ENCODE measurements around the gene GPR161. TPM values are rescaled to one million over a fixed set of nuclear protein-coding genes. Genes with fewer than 3 reads are reported as not detected.

GPR161 gene
- total RNA-seq, 1 experiment from 2014 or later, result 6.6 TPM

DNA sequence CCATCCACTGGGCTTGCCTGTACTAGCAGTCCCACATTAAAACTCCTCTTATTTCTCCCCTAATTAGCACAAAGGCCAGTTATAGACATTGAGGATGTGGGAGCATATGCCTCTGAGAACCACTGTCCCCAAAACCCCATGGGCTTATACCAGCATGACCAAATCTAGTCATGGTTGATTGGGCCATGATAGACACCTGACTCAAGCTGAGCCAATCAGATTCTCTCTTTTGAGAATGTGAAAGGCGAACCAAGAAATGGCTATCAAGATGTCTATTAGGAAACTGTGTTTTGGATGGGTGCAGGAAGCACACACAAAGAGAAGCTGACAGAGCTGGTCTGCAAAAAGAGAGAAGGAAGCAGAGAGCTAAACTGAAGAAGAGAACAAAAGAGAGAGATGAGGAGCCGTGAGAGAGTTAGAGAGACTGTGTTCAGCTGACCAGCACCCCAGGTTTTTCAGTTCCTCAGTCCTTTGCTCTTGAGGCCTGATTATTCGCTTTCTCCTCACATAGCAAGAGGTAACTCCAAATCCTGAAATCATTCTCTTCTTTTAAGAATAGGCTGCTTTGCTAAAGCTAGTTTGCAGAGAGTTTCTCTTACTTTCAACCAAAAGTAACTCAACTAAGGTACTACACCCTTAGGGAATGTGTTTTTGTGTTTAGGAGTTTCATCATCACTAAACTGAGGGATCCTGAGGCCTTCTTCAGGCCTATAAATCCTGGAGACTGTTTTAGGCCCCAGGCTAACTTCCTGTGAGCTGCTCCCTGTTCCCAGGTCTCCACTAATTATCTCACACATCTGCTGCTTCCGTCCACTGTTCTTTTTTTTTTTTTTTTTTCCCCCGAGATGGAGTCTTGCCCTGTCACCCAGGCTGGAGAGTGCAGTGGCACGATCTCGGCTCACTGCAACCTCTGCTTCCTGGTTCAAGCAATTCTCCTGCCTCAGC lies 34.1 kb upstream of the GPR161 start:
- H3K36me3 Mint-ChIP-seq (ENCODE audit: insufficient read depth, unreplicated experiment), result no peaks in the 10 kb centered on the region
- no peaks in the 10 kb centered on the region for H3K4me1 Mint-ChIP-seq (ENCODE audit: insufficient read depth, unreplicated experiment)
- POLR2A ChIA-PET, result interaction anchor here (0.6 to 0.7 kb wide), 2 partner anchors 10 to 12 kb away, joined by 3 read pairs; no protein-coding TSS in a partner anchor
- TF ChIP-seq, protein P1, sequence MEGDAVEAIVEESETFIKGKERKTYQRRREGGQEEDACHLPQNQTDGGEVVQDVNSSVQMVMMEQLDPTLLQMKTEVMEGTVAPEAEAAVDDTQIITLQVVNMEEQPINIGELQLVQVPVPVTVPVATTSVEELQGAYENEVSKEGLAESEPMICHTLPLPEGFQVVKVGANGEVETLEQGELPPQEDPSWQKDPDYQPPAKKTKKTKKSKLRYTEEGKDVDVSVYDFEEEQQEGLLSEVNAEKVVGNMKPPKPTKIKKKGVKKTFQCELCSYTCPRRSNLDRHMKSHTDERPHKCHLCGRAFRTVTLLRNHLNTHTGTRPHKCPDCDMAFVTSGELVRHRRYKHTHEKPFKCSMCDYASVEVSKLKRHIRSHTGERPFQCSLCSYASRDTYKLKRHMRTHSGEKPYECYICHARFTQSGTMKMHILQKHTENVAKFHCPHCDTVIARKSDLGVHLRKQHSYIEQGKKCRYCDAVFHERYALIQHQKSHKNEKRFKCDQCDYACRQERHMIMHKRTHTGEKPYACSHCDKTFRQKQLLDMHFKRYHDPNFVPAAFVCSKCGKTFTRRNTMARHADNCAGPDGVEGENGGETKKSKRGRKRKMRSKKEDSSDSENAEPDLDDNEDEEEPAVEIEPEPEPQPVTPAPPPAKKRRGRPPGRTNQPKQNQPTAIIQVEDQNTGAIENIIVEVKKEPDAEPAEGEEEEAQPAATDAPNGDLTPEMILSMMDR (IDR thresholded peaks at IDR 0.05; ENCODE audit: unreplicated experiment), result no peak
- CTCF ChIA-PET, result interaction anchor here (0.8 to 1.1 kb wide), 3 partner anchors 25 to 78 kb away, joined by 3 to 5 read pairs (median 3); no protein-coding TSS in a partner anchor
- DNase-seq (ENCODE audit: unreplicated experiment), result no peak
- no peak overlapping the region for H3K4me3 Mint-ChIP-seq (ENCODE audit: unreplicated experiment)
- H3K27ac Mint-ChIP-seq (ENCODE audit: low read depth, unreplicated experiment), result no peak overlapping the region
- BruUV-seq (replicated peaks), result no TSS peak
- no peaks in the 10 kb centered on the region for H3K27me3 Mint-ChIP-seq (ENCODE audit: insufficient read depth, unreplicated experiment)
- intact Hi-C loops (cut with micrococcal nuclease), result no loop called here
- H3K9me3 Mint-ChIP-seq (ENCODE audit: unreplicated experiment), result no peaks in the 10 kb centered on the region

DNA sequence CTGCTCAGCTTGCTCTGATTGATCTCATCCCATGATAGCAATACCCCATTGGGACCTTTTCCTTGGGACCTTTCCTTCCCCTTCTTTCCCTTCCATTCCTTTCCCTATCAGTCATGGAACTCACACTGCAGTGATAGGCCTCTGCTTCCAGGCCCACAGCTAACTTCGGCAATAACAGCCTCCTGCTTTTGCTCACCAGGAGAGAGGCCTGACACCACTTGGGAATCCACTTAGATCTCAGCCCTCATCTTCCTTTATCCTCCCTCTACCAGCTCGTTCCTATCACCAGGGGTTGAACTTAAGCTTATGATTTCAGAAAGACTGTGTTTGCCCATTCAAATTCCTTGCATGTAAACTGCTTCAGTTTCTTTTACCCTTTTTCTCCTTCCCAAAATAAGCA lies 31.1 kb upstream of the GPR161 start:
- H3K9me3 Mint-ChIP-seq (ENCODE audit: unreplicated experiment), result no peaks in the 10 kb centered on the region
- ChIA-PET CTCF (interaction anchor here (0.6 to 2.9 kb wide), 7 partner anchors 16 to 1351 kb away, joined by 3 to 18 read pairs (median 3); no protein-coding TSS in a partner anchor), POLR2A (interaction anchor here (1.0 to 1.2 kb wide), 2 partner anchors 10 to 12 kb away, joined by 3 read pairs; no protein-coding TSS in a partner anchor)
- no peaks in the 10 kb centered on the region for H3K27me3 Mint-ChIP-seq (ENCODE audit: insufficient read depth, unreplicated experiment)
- H3K4me3 Mint-ChIP-seq (ENCODE audit: unreplicated experiment), result no peak overlapping the region
- DNase-seq (ENCODE audit: unreplicated experiment), result no peak
- H3K36me3 Mint-ChIP-seq (ENCODE audit: insufficient read depth, unreplicated experiment), result no peaks in the 10 kb centered on the region
- TF ChIP-seq, protein P1 (IDR thresholded peaks at IDR 0.05; ENCODE audit: unreplicated experiment), result no peak
- BruUV-seq (replicated peaks), result no TSS peak
- no peaks in the 10 kb centered on the region for H3K4me1 Mint-ChIP-seq (ENCODE audit: insufficient read depth, unreplicated experiment)
- intact Hi-C loops (cut with micrococcal nuclease), result no loop called here
- no peak overlapping the region for H3K27ac Mint-ChIP-seq (ENCODE audit: low read depth, unreplicated experiment)

DNA sequence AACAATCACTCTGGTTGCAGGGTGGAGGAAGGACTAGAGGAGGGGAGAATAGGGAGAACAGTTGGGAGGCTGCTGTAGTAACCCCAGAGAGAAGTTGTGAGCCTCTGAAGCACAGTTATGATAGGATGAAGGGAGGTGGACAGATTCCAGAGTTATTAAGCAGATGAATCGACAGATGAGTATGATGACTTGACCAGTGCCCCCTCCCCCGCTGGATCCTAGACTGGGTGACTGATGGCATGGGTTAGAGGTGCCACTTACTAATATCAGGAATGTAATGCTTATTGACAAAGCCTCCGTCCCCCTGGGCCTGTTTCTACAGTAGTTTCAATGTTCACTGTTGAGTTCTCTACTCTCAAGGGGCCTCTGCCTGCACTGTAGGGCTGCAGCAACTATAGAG lies 28.0 kb upstream of the GPR161 start:
- no peak for DNase-seq (ENCODE audit: unreplicated experiment)
- Mint-ChIP-seq H3K27me3 (ENCODE audit: insufficient read depth, unreplicated experiment) (no peaks in the 10 kb centered on the region), H3K4me1 (ENCODE audit: insufficient read depth, unreplicated experiment) (no peaks in the 10 kb centered on the region), H3K36me3 (ENCODE audit: insufficient read depth, unreplicated experiment) (no peaks in the 10 kb centered on the region), H3K9me3 (ENCODE audit: unreplicated experiment) (peaks cover 11% of the 10 kb centered on the region), H3K4me3 (ENCODE audit: unreplicated experiment) (no peak overlapping the region), H3K27ac (ENCODE audit: low read depth, unreplicated experiment) (no peak overlapping the region)
- TF ChIP-seq, protein P1 (IDR thresholded peaks at IDR 0.05; ENCODE audit: unreplicated experiment), result no peak
- ChIA-PET CTCF (interaction anchor here (1.0 to 1.8 kb wide), 2 partner anchors 19 to 20 kb away, joined by 7 to 11 read pairs; no protein-coding TSS in a partner anchor), POLR2A (interaction anchor here (1.0 kb wide), 1 partner anchor 11 kb away, joined by 4 read pairs; no protein-coding TSS in a partner anchor)
- intact Hi-C loops (cut with micrococcal nuclease), result no loop called here
- no TSS peak for BruUV-seq (replicated peaks)

DNA sequence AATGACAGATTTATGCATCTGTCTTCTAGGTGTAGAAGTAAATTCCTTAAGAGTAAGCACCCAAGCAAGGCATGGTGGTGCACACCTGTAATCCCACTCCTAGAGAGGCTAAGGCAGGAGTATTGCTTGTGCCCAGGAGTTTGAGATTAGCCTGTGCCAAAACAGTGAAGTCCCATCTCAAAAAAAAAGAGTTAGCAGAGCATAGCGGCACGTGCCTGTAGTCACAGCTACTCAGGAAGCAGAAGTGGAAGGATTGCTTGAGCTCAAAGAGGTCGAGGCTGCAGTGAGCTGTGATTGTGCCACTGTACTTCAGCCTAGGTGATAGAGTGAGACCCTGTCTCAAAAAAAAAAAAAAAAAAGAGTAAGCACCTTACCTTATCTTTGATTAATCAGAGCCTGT lies 26.9 kb upstream of the GPR161 start:
- TF ChIP-seq, protein P1 (IDR thresholded peaks at IDR 0.05; ENCODE audit: unreplicated experiment), result no peak
- Mint-ChIP-seq H3K36me3 (ENCODE audit: insufficient read depth, unreplicated experiment) (no peaks in the 10 kb centered on the region), H3K27me3 (ENCODE audit: insufficient read depth, unreplicated experiment) (no peaks in the 10 kb centered on the region), H3K4me3 (ENCODE audit: unreplicated experiment) (no peak overlapping the region), H3K27ac (ENCODE audit: low read depth, unreplicated experiment) (no peak overlapping the region), H3K9me3 (ENCODE audit: unreplicated experiment) (peaks cover 19% of the 10 kb centered on the region), H3K4me1 (ENCODE audit: insufficient read depth, unreplicated experiment) (no peaks in the 10 kb centered on the region)
- no peak for DNase-seq (ENCODE audit: unreplicated experiment)
- ChIA-PET CTCF (interaction anchor here (1.8 kb wide), 1 partner anchor 19 kb away, joined by 11 read pairs; no protein-coding TSS in a partner anchor), POLR2A (no interaction called here)
- BruUV-seq (replicated peaks), result no TSS peak
- intact Hi-C loops (cut with micrococcal nuclease), result no loop called here

All from MCF 10A (cell line).